HepG2 (cell line): ENCODE measurements around the gene PRDM15. TPM values are rescaled to one million over a fixed set of nuclear protein-coding genes. Genes with fewer than 3 reads are reported as not detected.

Experiments
- ATAC-seq: fragments of 200-7000 bp; cut with Tn5 transposase; 3 replicates; pipeline ENCODE4 v1.9.1; 2020; ENCODE audit warnings: mild to moderate bottlenecking, moderate library complexity
- BruUV-seq: library from RNA; stranded (reverse); fragments of 400-500 nt; replicated peaks from 2 replicates; lab custom pipeline; 2021; lab: Mats Ljungman, UMichigan
- CTCF ChIA-PET: fragments of 300-600 bp; formaldehyde crosslinking; extraction: SDS; loops from one replicate; lab custom pipeline; 2021; ENCODE audit warnings: low total read pairs, inconsistent platforms, low intra/inter-chr PET ratio; lab: Yijun Ruan, JAX
- POLR2A ChIA-PET: fragments of 350-600 bp; sonication (Branson Sonifier 250); formaldehyde crosslinking; loops from one replicate; lab custom pipeline; 2020; ENCODE audit warnings: antibody characterized with exemption, inconsistent platforms; lab: Yijun Ruan, JAX
- DNase-seq: peaks from one replicate; pipeline ENCODE4 v3.0.0-alpha.2; 2015; ENCODE audit warnings: low spot score
- FAIRE-seq: peaks from 3 replicates; lab custom pipeline; 2011; peaks lifted over from hg19 to GRCh38; lab: Jason Lieb, UNC
- H2AFZ ChIP-seq: one replicate; pipeline ENCODE4 v1.6.1; 2011; ENCODE audit warnings: low read length, inconsistent platforms
- H3K27ac ChIP-seq: fragments of 300-600 bp; 3 replicates; pipeline ENCODE4 v1.8.0; 2011; ENCODE audit warnings: mixed run types, mild to moderate bottlenecking, mixed read lengths, low read length, inconsistent platforms; ENCODE audit not compliant: insufficient read depth; ENCODE audit errors: extremely low read length
- H3K27me3 ChIP-seq, 2 experiments: fragments of 200-600 bp in 1 of 2; 2 replicates in 1 of 2; 3 replicates in 1 of 2; pipeline versions ENCODE4 v1.6.0 to v1.8.0; 2011; ENCODE audit warnings: low read length in 2 of 2, mild to moderate bottlenecking in 2 of 2, moderate library complexity in 2 of 2, inconsistent platforms in 1 of 2; ENCODE audit not compliant: insufficient read depth in 2 of 2, control insufficient read depth in 1 of 2
- H3K36me3 ChIP-seq, 2 experiments: fragments of 200-600 bp in 1 of 2; replicated peaks in 1 of 2; 2 replicates in 1 of 2; 3 replicates in 1 of 2; pipeline versions ENCODE4 v1.5.1 to v1.8.0; 2011; ENCODE audit warnings: low read length in 2 of 2, inconsistent platforms in 1 of 2; ENCODE audit not compliant: insufficient read depth in 2 of 2, control insufficient read depth in 1 of 2
- H3K4me1 ChIP-seq: 2 replicates; pipeline ENCODE4 v1.5.1; 2012; ENCODE audit warnings: low read length, inconsistent platforms; ENCODE audit not compliant: insufficient read depth
- H3K4me2 ChIP-seq: 2 replicates; pipeline ENCODE4 v1.6.0; 2011; ENCODE audit warnings: low read depth, low read length, inconsistent platforms
- H3K4me3 ChIP-seq, 3 experiments: fragments of 200-600 bp in 1 of 3; sonication (generic), shearing (Covaris generic) in 1 of 3; replicated peaks in 1 of 3; 2 replicates each; pipeline ENCODE4 v1.5.1; 2011 to 2016; ENCODE audit warnings: low read length in 3 of 3, inconsistent platforms in 2 of 3, low read depth in 2 of 3, mild to moderate bottlenecking in 2 of 3, control low read depth in 1 of 3, mixed read lengths in 1 of 3; ENCODE audit not compliant: insufficient read depth in 1 of 3
- H3K79me2 ChIP-seq: one replicate; pipeline ENCODE4 v1.6.1; 2011; ENCODE audit warnings: low read length, inconsistent platforms; ENCODE audit not compliant: insufficient read depth
- H3K9ac ChIP-seq: 2 replicates; pipeline ENCODE4 v1.6.0; 2011; ENCODE audit warnings: mild to moderate bottlenecking, low read depth, low read length, inconsistent platforms; ENCODE audit not compliant: insufficient read depth
- H3K9me3 ChIP-seq: 2 replicates; pipeline ENCODE4 v1.5.1; 2012; ENCODE audit warnings: mild to moderate bottlenecking, low read length
- H4K20me1 ChIP-seq: 2 replicates; pipeline ENCODE4 v1.6.0; 2011; ENCODE audit warnings: inconsistent platforms, mild to moderate bottlenecking, low read length, moderate library complexity; ENCODE audit not compliant: insufficient read depth
- ATF4 ChIP-seq, 2 experiments: fragments of 450-650 bp in 1 of 2; sonication (generic) in 1 of 2; formaldehyde crosslinking; IDR thresholded peaks; 2 replicates each; pipeline versions ENCODE4 v1.5.0 to v1.8.0; 2020 to 2022; ENCODE audit warnings: mild to moderate bottlenecking in 1 of 2, missing genetic modification reagents in 1 of 2
- FOXA3 ChIP-seq: IDR thresholded peaks from 2 replicates; pipeline ENCODE4 v1.6.1; 2016; ENCODE audit warnings: missing genetic modification reagents, missing compliant biosample characterization
- MYC ChIP-seq: sonication (generic); formaldehyde crosslinking; IDR thresholded peaks from 2 replicates; pipeline ENCODE4 v1.9.0; 2021; ENCODE audit warnings: missing genetic modification reagents, borderline replicate concordance
- PLSCR1 ChIP-seq: sonication (generic); formaldehyde crosslinking; IDR thresholded peaks from 2 replicates; pipeline ENCODE4 v1.5.0; 2020; ENCODE audit warnings: missing genetic modification reagents, mild to moderate bottlenecking, borderline replicate concordance
- TAF1 ChIP-seq: sonication (generic); formaldehyde crosslinking; IDR thresholded peaks from 2 replicates; pipeline ENCODE4 v1.4.0; 2020; ENCODE audit warnings: missing genetic modification reagents
- ZBTB39 ChIP-seq: sonication (generic); formaldehyde crosslinking; IDR thresholded peaks from 2 replicates; pipeline ENCODE4 v1.5.0; 2020; ENCODE audit warnings: missing genetic modification reagents
- ZNF326 ChIP-seq: sonication (generic); formaldehyde crosslinking; IDR thresholded peaks from 2 replicates; pipeline ENCODE4 v1.4.0; 2020; ENCODE audit warnings: missing genetic modification reagents, borderline replicate concordance
- ZNF556 ChIP-seq: sonication (generic); formaldehyde crosslinking; IDR thresholded peaks from 2 replicates; pipeline ENCODE4 v1.4.0; 2020; ENCODE audit warnings: mild to moderate bottlenecking, missing genetic modification reagents, borderline replicate concordance
- ZNF564 ChIP-seq: sonication (generic); formaldehyde crosslinking; IDR thresholded peaks from 2 replicates; pipeline ENCODE4 v1.8.1; 2023; ENCODE audit warnings: mild to moderate bottlenecking, missing genetic modification reagents
- ZNF576 ChIP-seq: sonication (generic); formaldehyde crosslinking; IDR thresholded peaks from 2 replicates; pipeline ENCODE4 v1.4.0; 2020; ENCODE audit warnings: mild to moderate bottlenecking, missing genetic modification reagents
- ZNF709 ChIP-seq: sonication (generic); formaldehyde crosslinking; IDR thresholded peaks from 2 replicates; pipeline ENCODE4 v1.5.0; 2020; ENCODE audit warnings: mild to moderate bottlenecking, missing genetic modification reagents
- ZNF790 ChIP-seq: sonication (generic); formaldehyde crosslinking; IDR thresholded peaks from 2 replicates; pipeline ENCODE4 v1.8.0; 2022; ENCODE audit warnings: missing genetic modification reagents, mild to moderate bottlenecking, borderline replicate concordance
- WGBS: methylation state at CpG from one replicate; pipeline ENCODE4 v1.1.6; 2017; ENCODE audit warnings: low lambda C conversion rate; 5-methylcytosine and 5-hydroxymethylcytosine counted together
- in situ Hi-C: cut with HindIII; loops from 2 replicates; pipeline ENCODE4 v1.10.0; 2017; ENCODE audit warnings: low pct_unique_long_range_greater_than_20kb; ENCODE audit not compliant: extremely low pct_ligation_motif_present
- intact Hi-C: fragments of 100-400 bp; cut with micrococcal nuclease; formaldehyde crosslinking; loops from one replicate; pipeline ENCODE4 v1.10.0; 2022; ENCODE audit not compliant: unreplicated experiment
- polyA plus RNA-seq, 8 experiments: library from polyadenylated mRNA; depleted of rRNA in 3 of 8; stranded (reverse) in 7 of 8; unstranded in 1 of 8; fragments of >200 nt; fragmentation: Illumina TruSeq in 4 of 8; extraction: Trizol in 4 of 8; gene quantifications; 2 replicates each; pipeline versions ENCODE4 v1.2.1 to v1.2.3, GENCODE V29; 2011 to 2016; ENCODE audit warnings: low read depth in 4 of 8, missing spikeins in 1 of 8, mixed read lengths in 1 of 8; ENCODE audit not compliant: insufficient read depth in 1 of 8
- total RNA-seq, 5 experiments: library from RNA; depleted of rRNA; stranded (reverse); fragments of >200 nt; fragmentation: Illumina TruSeq; extraction: Trizol; gene quantifications; 2 replicates each; pipeline ENCODE4 v1.2.3, GENCODE V29; 2016; ENCODE audit warnings: low read depth in 1 of 5

Gene PRDM15
- total and polyA plus RNA-seq, 2 of the 13 experiments (the other 11 are each of a cell fraction or from before 2014, with no cell fraction given) = 4.0 to 6.9 TPM

- CTCF ChIA-PET = no interaction called here
- no peaks in the 10 kb centered on the region for H3K9me3 ChIP-seq
- H4K20me1 ChIP-seq = no peaks in the 10 kb centered on the region
- no peak overlapping the region for H3K9ac ChIP-seq
- H2AFZ ChIP-seq = no peak overlapping the region
- H3K27ac ChIP-seq = no peak overlapping the region
- no peak for ATAC-seq
- WGBS = 93% methylated on average over 30 of the region's 32 CpGs
- in situ Hi-C loops (no loop called here), intact Hi-C loops (no loop called here)
- H3K4me1 ChIP-seq = no peaks in the 10 kb centered on the region
- no peak for FAIRE-seq
- TF ChIP-seq ZNF709 (CRISPR knock-in tag) (no peak), PLSCR1 (CRISPR knock-in tag) (no peak), ZNF326 (CRISPR knock-in tag) (no peak), TAF1 (no peak), ATF4 (CRISPR knock-in tag; IDR thresholded peaks at IDR 0.05) (no peak), ZNF576 (no peak), ZNF790 (CRISPR knock-in tag) (no peak), ZBTB39 (CRISPR knock-in tag) (no peak), MYC (CRISPR knock-in tag) (no peak), ZNF564 (no peak), ZNF556 (CRISPR knock-in tag) (no peak), FOXA3 (no peak)
- no peaks in the 10 kb centered on the region for H3K79me2 ChIP-seq
- BruUV-seq = no TSS peak
- H3K36me3 ChIP-seq = peaks cover 4 to 12% of the 10 kb centered on the region in 2 experiments; a peak in 3 of 5 replicates
- H3K4me2 ChIP-seq = no peak overlapping the region
- no peak for DNase-seq
- H3K27me3 ChIP-seq = no peaks in the 10 kb centered on the region; a peak in 1 of 5 replicates
- POLR2A ChIA-PET = no interaction called here
- H3K4me3 ChIP-seq = no peak overlapping the region
These were observed 57.2 kb downstream of the PRDM15 start for GRCh38 chr21:41821756-41822431.
